Immature natural killer cell (primary cell): ENCODE measurements around the gene FUT8. TPM values are rescaled to one million over a fixed set of nuclear protein-coding genes. Genes with fewer than 3 reads are reported as not detected.
A peak's percentile ranks its signal among the peaks of the same experiment; 100 is the strongest.

ENCODE experiments used
- DNase-seq, 3 donors: peaks; one replicate each; pipeline ENCODE4 v3.0.0; 2022; ENCODE audit warnings: mixed read lengths in 1 of 3
- H3K27ac Mint-ChIP-seq, 6 donors: one replicate each; pipeline ENCODE4 v1.8.0; 2020; ENCODE audit warnings: mixed read lengths in 6 of 6, mild to moderate bottlenecking in 5 of 6, inconsistent platforms in 4 of 6, moderate library complexity in 3 of 6
- H3K27me3 Mint-ChIP-seq, 3 donors: one replicate each; pipeline ENCODE4 v1.8.0; 2020 to 2021; ENCODE audit warnings: low read depth in 3 of 3, mild to moderate bottlenecking in 3 of 3, mixed read lengths in 3 of 3, moderate library complexity in 3 of 3, inconsistent platforms in 1 of 3
- H3K36me3 Mint-ChIP-seq, 3 donors: one replicate each; pipeline ENCODE4 v1.8.0; 2020; ENCODE audit warnings: mixed read lengths in 3 of 3, inconsistent platforms in 2 of 3, mild to moderate bottlenecking in 2 of 3
- H3K4me1 Mint-ChIP-seq, 2 donors: one replicate each; pipeline ENCODE4 v1.8.0; 2020; ENCODE audit warnings: inconsistent platforms in 2 of 2, mild to moderate bottlenecking in 2 of 2, mixed read lengths in 2 of 2, moderate library complexity in 1 of 2
- H3K4me3 Mint-ChIP-seq, 5 donors: one replicate each; pipeline ENCODE4 v1.8.0; 2020; ENCODE audit warnings: mild to moderate bottlenecking in 5 of 5, mixed read lengths in 5 of 5, inconsistent platforms in 3 of 5, moderate library complexity in 3 of 5
- H3K9me3 Mint-ChIP-seq, 6 donors: one replicate each; pipeline ENCODE4 v1.8.0; 2020; ENCODE audit warnings: mild to moderate bottlenecking in 6 of 6, mixed read lengths in 6 of 6, inconsistent platforms in 4 of 6, moderate library complexity in 3 of 6
- polyA plus RNA-seq, 3 donors: library from polyadenylated mRNA; unstranded; fragments of 300-500 nt; fragmentation: Illumina TruSeq; gene quantifications; one replicate each; pipeline ENCODE4 v1.2.3, GENCODE V29; 2021

The FUT8 gene
- polyA plus RNA-seq, 3 donors from 2014 or later = 6.5 to 11.1 (median 11.0) TPM

GRCh38 chr14:65548878-65549277 is 136.3 kb downstream of the FUT8 start:
- Mint-ChIP-seq H3K9me3 (no peaks in the 10 kb centered on the region), H3K27me3 (no peaks in the 10 kb centered on the region), H3K36me3 (no peaks in the 10 kb centered on the region), H3K4me1 (no peaks in the 10 kb centered on the region), H3K4me3 (no peak overlapping the region), H3K27ac (no peak overlapping the region)
- no peak for DNase-seq

- no peak for DNase-seq
- H3K27me3 Mint-ChIP-seq = no peaks in the 10 kb centered on the region
- H3K4me1 Mint-ChIP-seq = no peaks in the 10 kb centered on the region
- no peak overlapping the region for H3K27ac Mint-ChIP-seq
- no peak overlapping the region for H3K4me3 Mint-ChIP-seq
- H3K36me3 Mint-ChIP-seq = no peaks in the 10 kb centered on the region
- H3K9me3 Mint-ChIP-seq = no peaks in the 10 kb centered on the region
These were observed 136.9 kb downstream of the FUT8 start for GRCh38 chr14:65549429-65549828.

- no peaks in the 10 kb centered on the region for H3K36me3 Mint-ChIP-seq
- H3K4me1 Mint-ChIP-seq = no peaks in the 10 kb centered on the region
- H3K4me3 Mint-ChIP-seq = no peak overlapping the region
- H3K27ac Mint-ChIP-seq = no peak overlapping the region
- DNase-seq = no peak
- H3K9me3 Mint-ChIP-seq = no peaks in the 10 kb centered on the region
- H3K27me3 Mint-ChIP-seq = no peaks in the 10 kb centered on the region
These were observed 138.5 kb downstream of the FUT8 start for GRCh38 chr14:65550779-65551643.

GRCh38 chr14:65552724-65553123 is 140.2 kb downstream of the FUT8 start:
- H3K27ac Mint-ChIP-seq = no peak overlapping the region
- no peak for DNase-seq
- H3K27me3 Mint-ChIP-seq = no peaks in the 10 kb centered on the region
- no peaks in the 10 kb centered on the region for H3K4me1 Mint-ChIP-seq
- H3K4me3 Mint-ChIP-seq = no peak overlapping the region
- no peaks in the 10 kb centered on the region for H3K9me3 Mint-ChIP-seq
- H3K36me3 Mint-ChIP-seq = no peaks in the 10 kb centered on the region

GRCh38 chr14:65554837-65555236 is 142.3 kb downstream of the FUT8 start:
- no peak for DNase-seq
- Mint-ChIP-seq H3K27me3 (no peaks in the 10 kb centered on the region), H3K4me3 (no peak overlapping the region), H3K27ac (no peak overlapping the region), H3K4me1 (peaks cover 0 to 8% of the 10 kb centered on the region in 2 donors), H3K36me3 (no peaks in the 10 kb centered on the region), H3K9me3 (no peaks in the 10 kb centered on the region)

GRCh38 chr14:65555358-65555757 is 142.8 kb downstream of the FUT8 start:
- Mint-ChIP-seq H3K36me3 (no peaks in the 10 kb centered on the region), H3K9me3 (no peaks in the 10 kb centered on the region), H3K27ac (no peak overlapping the region), H3K27me3 (no peaks in the 10 kb centered on the region), H3K4me3 (no peak overlapping the region), H3K4me1 (peaks cover 0 to 13% of the 10 kb centered on the region in 2 donors)
- DNase-seq = no peak

GRCh38 chr14:65558363-65558762 is 145.8 kb downstream of the FUT8 start:
- Mint-ChIP-seq H3K27ac (no peak overlapping the region), H3K27me3 (peaks cover 0 to 2% (median 0%) of the 10 kb centered on the region in 3 donors), H3K9me3 (no peaks in the 10 kb centered on the region), H3K36me3 (peaks cover 0 to 8% (median 5%) of the 10 kb centered on the region in 3 donors), H3K4me3 (no peak overlapping the region), H3K4me1 (peaks cover 0 to 17% of the 10 kb centered on the region in 2 donors)
- no peak for DNase-seq

- H3K4me1 Mint-ChIP-seq = peaks cover 2 to 22% of the 10 kb centered on the region in 2 donors
- no peak overlapping the region for H3K27ac Mint-ChIP-seq
These were observed 148.0 kb downstream of the FUT8 start for GRCh38 chr14:65560340-65561027.

GRCh38 chr14:65564370-65564769 is 151.8 kb downstream of the FUT8 start:
- no peak overlapping the region for H3K4me3 Mint-ChIP-seq
- H3K9me3 Mint-ChIP-seq = no peaks in the 10 kb centered on the region
- peaks cover 9 to 53% of the 10 kb centered on the region in 2 donors for H3K4me1 Mint-ChIP-seq
- H3K27me3 Mint-ChIP-seq = peaks cover 0 to 2% (median 0%) of the 10 kb centered on the region in 3 donors
- no peak for DNase-seq
- no peak overlapping the region for H3K27ac Mint-ChIP-seq
- peaks cover 11 to 18% (median 13%) of the 10 kb centered on the region in 3 donors for H3K36me3 Mint-ChIP-seq

More at GRCh38 chr14:65560340-65561027, 148.0 kb downstream of the FUT8 start:
- peaks cover 0 to 2% (median 0%) of the 10 kb centered on the region in 3 donors for H3K27me3 Mint-ChIP-seq
- H3K9me3 Mint-ChIP-seq = no peaks in the 10 kb centered on the region
- peaks cover 8 to 15% (median 11%) of the 10 kb centered on the region in 3 donors for H3K36me3 Mint-ChIP-seq
- no peak overlapping the region for H3K4me3 Mint-ChIP-seq
- DNase-seq = no peak

- Mint-ChIP-seq H3K36me3 (peaks cover 11 to 18% (median 13%) of the 10 kb centered on the region in 3 donors), H3K4me3 (no peak overlapping the region)
These were observed 153.4 kb downstream of the FUT8 start for GRCh38 chr14:65565948-65566347.

GRCh38 chr14:65566820-65567522 is 154.4 kb downstream of the FUT8 start:
- H3K4me1 Mint-ChIP-seq = peaks cover 9 to 46% of the 10 kb centered on the region in 2 donors
- H3K9me3 Mint-ChIP-seq = no peaks in the 10 kb centered on the region
- DNase-seq = peak in 1 of 3 donors; percentile 1
- peak overlapping the region in 4 of 6 donors; percentile 10 to 51 (median 32) for H3K27ac Mint-ChIP-seq
- H3K27me3 Mint-ChIP-seq = peaks cover 0 to 3% (median 2%) of the 10 kb centered on the region in 3 donors
- H3K4me3 Mint-ChIP-seq = no peak overlapping the region
- H3K36me3 Mint-ChIP-seq = peaks cover 11 to 18% (median 13%) of the 10 kb centered on the region in 3 donors

More at GRCh38 chr14:65565948-65566347, 153.4 kb downstream of the FUT8 start:
- DNase-seq = no peak
- no peaks in the 10 kb centered on the region for H3K9me3 Mint-ChIP-seq
- H3K27ac Mint-ChIP-seq = peak overlapping the region in 1 of 6 donors; percentile 18
- H3K4me1 Mint-ChIP-seq = peaks cover 9 to 46% of the 10 kb centered on the region in 2 donors
- H3K27me3 Mint-ChIP-seq = peaks cover 0 to 2% (median 2%) of the 10 kb centered on the region in 3 donors

GRCh38 chr14:65574611-65575010 is 162.1 kb downstream of the FUT8 start:
- H3K9me3 Mint-ChIP-seq = no peaks in the 10 kb centered on the region
- peaks cover 0 to 4% (median 0%) of the 10 kb centered on the region in 3 donors for H3K27me3 Mint-ChIP-seq
- no peak overlapping the region for H3K4me3 Mint-ChIP-seq
- H3K36me3 Mint-ChIP-seq = peaks cover 0 to 6% (median 0%) of the 10 kb centered on the region in 3 donors
- no peak for DNase-seq
- peaks cover 0 to 10% of the 10 kb centered on the region in 2 donors for H3K4me1 Mint-ChIP-seq
- no peak overlapping the region for H3K27ac Mint-ChIP-seq

GRCh38 chr14:65575389-65575788 is 162.9 kb downstream of the FUT8 start:
- Mint-ChIP-seq H3K27ac (no peak overlapping the region), H3K4me1 (peaks cover 0 to 6% of the 10 kb centered on the region in 2 donors), H3K36me3 (peaks cover 0 to 6% (median 0%) of the 10 kb centered on the region in 3 donors), H3K27me3 (peaks cover 0 to 4% (median 0%) of the 10 kb centered on the region in 3 donors), H3K4me3 (no peak overlapping the region), H3K9me3 (no peaks in the 10 kb centered on the region)
- no peak for DNase-seq
